DOHH2 (cell line): ENCODE measurements around the gene ORMDL3.

ENCODE experiments used
- H3F3A ChIP-seq: fragments of 200-600 bp; sonication (generic), shearing (Covaris generic); 2 replicates; pipeline ENCODE4 v1.6.0; 2016; ENCODE audit warnings: antibody characterized with exemption, mild to moderate bottlenecking; ENCODE audit not compliant: control insufficient read depth, insufficient read depth
- H3K27ac ChIP-seq: fragments of 200-600 bp; sonication (generic); 2 replicates; pipeline ENCODE4 v1.5.1; 2014; ENCODE audit warnings: low read depth, mild to moderate bottlenecking, low read length, moderate library complexity
- H3K27me3 ChIP-seq: fragments of 200-600 bp; sonication (generic); 2 replicates; pipeline ENCODE4 v1.6.1; 2014; ENCODE audit warnings: mild to moderate bottlenecking, low read length, mixed read lengths; ENCODE audit not compliant: control insufficient read depth
- H3K36me3 ChIP-seq: fragments of 200-600 bp; sonication (generic); 2 replicates; pipeline ENCODE4 v1.6.1; 2014; ENCODE audit warnings: mild to moderate bottlenecking, low read length, moderate library complexity, mixed read lengths; ENCODE audit not compliant: control insufficient read depth
- H3K4me1 ChIP-seq: fragments of 200-600 bp; sonication (generic); 2 replicates; pipeline ENCODE4 v1.6.1; 2014; ENCODE audit warnings: mild to moderate bottlenecking, low read length, mixed read lengths; ENCODE audit not compliant: control insufficient read depth
- H3K4me2 ChIP-seq: fragments of 200-600 bp; sonication (generic); 2 replicates; pipeline ENCODE4 v1.6.0; 2014; ENCODE audit warnings: mild to moderate bottlenecking, low read length, moderate library complexity
- H3K4me3 ChIP-seq: fragments of 200-600 bp; sonication (generic); 2 replicates; pipeline ENCODE4 v1.5.1; 2014; ENCODE audit warnings: mild to moderate bottlenecking, low read length, mixed read lengths
- H3K79me2 ChIP-seq: fragments of 200-600 bp; sonication (generic); 2 replicates; pipeline ENCODE4 v1.6.1; 2014; ENCODE audit warnings: mild to moderate bottlenecking, low read length, mixed read lengths; ENCODE audit not compliant: control insufficient read depth
- H3K9me2 ChIP-seq: fragments of 200-600 bp; sonication (generic); replicated peaks from 2 replicates; pipeline ENCODE4 v1.6.1; 2014; ENCODE audit warnings: mild to moderate bottlenecking, low read length, mixed read lengths; ENCODE audit not compliant: control insufficient read depth
- H3K9me3 ChIP-seq: fragments of 200-600 bp; sonication (generic); 2 replicates; pipeline ENCODE4 v1.6.1; 2014; ENCODE audit warnings: antibody characterized with exemption, low read length, mixed read lengths; ENCODE audit not compliant: control insufficient read depth, insufficient read depth
- H4K20me1 ChIP-seq: fragments of 200-600 bp; sonication (generic); 2 replicates; pipeline ENCODE4 v1.6.0; 2014; ENCODE audit warnings: low read depth, mild to moderate bottlenecking, antibody characterized with exemption, low read length, moderate library complexity; ENCODE audit not compliant: control insufficient read depth, insufficient read depth
- EZH2phosphoT487 ChIP-seq: fragments of 200-600 bp; sonication (generic); IDR thresholded peaks from 2 replicates; pipeline ENCODE4 v1.6.1; 2017; ENCODE audit warnings: borderline replicate concordance, mild to moderate bottlenecking, antibody characterized with exemption, low read length, moderate library complexity, mixed read lengths
- TF ChIP-seq, protein P1 (sequence below): fragments of 200-600 bp; sonication (generic); IDR thresholded peaks from one replicate; pipeline ENCODE4 v1.5.1; 2014; ENCODE audit warnings: antibody characterized with exemption, mild to moderate bottlenecking, low read depth, low read length; ENCODE audit not compliant: poor library complexity, severe bottlenecking

Gene ORMDL3

DNA sequence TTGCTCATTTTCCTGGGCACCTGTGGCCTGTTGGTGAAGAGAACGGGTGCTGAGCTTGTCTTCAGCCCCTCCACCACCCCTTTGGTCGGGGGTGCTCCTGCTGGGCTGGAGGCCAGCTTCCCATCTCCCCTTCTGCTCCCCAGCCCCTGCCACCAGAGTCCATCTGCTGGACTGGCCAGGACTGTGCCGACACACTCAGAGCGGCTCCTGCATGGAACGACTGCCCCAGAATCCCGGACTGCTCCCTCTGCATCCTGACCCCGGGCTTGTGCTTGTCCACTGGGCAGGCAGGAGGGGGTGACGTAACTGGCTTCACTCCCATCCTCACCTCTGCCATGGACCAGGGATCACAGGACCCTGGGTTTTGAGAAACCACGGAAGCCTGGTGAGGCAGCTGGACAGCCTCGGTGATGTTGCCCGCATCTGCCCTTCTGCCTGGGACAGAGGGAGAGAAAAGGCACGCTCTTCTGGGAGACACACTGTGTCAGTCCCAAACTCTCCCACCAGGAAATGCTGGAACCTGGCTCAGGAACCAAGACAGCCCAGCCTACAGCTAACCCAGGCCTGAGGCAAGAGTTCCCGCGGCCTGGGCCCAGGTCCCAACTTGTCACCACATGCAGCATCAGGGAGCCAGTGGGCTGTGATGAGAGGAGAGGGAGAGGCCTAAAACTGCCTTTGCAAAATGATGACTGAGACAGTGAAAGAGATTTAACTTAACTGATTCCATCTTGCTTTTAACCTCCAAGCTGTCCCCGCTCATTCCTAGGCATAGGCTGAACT is 19.3 kb upstream of the ORMDL3 start:
- Histone ChIP-seq H3K79me2 (no peaks in the 10 kb centered on the region), H3K4me1 (peaks cover 15% of the 10 kb centered on the region), H4K20me1 (no peaks in the 10 kb centered on the region), H3K27me3 (peaks cover 1% of the 10 kb centered on the region), H3K4me3 (no peak overlapping the region), H3K36me3 (no peaks in the 10 kb centered on the region), H3K9me3 (no peaks in the 10 kb centered on the region), H3F3A (no peaks in the 10 kb centered on the region), H3K9me2 (no peaks in the 10 kb centered on the region), H3K4me2 (no peak overlapping the region), H3K27ac (no peak overlapping the region)
- TF ChIP-seq, protein P1, sequence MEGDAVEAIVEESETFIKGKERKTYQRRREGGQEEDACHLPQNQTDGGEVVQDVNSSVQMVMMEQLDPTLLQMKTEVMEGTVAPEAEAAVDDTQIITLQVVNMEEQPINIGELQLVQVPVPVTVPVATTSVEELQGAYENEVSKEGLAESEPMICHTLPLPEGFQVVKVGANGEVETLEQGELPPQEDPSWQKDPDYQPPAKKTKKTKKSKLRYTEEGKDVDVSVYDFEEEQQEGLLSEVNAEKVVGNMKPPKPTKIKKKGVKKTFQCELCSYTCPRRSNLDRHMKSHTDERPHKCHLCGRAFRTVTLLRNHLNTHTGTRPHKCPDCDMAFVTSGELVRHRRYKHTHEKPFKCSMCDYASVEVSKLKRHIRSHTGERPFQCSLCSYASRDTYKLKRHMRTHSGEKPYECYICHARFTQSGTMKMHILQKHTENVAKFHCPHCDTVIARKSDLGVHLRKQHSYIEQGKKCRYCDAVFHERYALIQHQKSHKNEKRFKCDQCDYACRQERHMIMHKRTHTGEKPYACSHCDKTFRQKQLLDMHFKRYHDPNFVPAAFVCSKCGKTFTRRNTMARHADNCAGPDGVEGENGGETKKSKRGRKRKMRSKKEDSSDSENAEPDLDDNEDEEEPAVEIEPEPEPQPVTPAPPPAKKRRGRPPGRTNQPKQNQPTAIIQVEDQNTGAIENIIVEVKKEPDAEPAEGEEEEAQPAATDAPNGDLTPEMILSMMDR = no peak
- TF ChIP-seq EZH2phosphoT487 = no peak

DNA sequence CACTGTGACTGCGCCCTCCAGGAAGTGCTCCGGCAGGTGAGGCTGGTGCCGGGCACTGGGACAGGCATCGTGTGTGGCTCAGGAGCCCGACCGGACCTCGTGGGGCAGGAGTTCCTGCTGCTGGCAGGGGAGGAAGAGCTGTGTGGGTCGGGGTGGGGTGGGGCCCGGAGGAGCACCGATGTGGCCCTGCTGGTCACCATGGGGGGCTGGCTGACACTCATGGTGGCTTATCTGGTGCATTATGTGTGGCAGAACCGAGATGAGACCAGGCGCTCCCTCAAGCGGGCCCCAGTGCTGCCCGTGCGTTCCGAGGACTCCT is 17.0 kb upstream of the ORMDL3 start:
- Histone ChIP-seq H3K9me3 (no peaks in the 10 kb centered on the region), H3K36me3 (no peaks in the 10 kb centered on the region), H3K4me3 (no peak overlapping the region), H3K27ac (no peak overlapping the region), H3K4me2 (no peak overlapping the region), H3K9me2 (no peaks in the 10 kb centered on the region), H3K79me2 (no peaks in the 10 kb centered on the region), H3K27me3 (no peaks in the 10 kb centered on the region), H3F3A (no peaks in the 10 kb centered on the region), H3K4me1 (peaks cover 23% of the 10 kb centered on the region), H4K20me1 (no peaks in the 10 kb centered on the region)
- TF ChIP-seq, protein P1 = no peak
- TF ChIP-seq EZH2phosphoT487 = no peak

DNA sequence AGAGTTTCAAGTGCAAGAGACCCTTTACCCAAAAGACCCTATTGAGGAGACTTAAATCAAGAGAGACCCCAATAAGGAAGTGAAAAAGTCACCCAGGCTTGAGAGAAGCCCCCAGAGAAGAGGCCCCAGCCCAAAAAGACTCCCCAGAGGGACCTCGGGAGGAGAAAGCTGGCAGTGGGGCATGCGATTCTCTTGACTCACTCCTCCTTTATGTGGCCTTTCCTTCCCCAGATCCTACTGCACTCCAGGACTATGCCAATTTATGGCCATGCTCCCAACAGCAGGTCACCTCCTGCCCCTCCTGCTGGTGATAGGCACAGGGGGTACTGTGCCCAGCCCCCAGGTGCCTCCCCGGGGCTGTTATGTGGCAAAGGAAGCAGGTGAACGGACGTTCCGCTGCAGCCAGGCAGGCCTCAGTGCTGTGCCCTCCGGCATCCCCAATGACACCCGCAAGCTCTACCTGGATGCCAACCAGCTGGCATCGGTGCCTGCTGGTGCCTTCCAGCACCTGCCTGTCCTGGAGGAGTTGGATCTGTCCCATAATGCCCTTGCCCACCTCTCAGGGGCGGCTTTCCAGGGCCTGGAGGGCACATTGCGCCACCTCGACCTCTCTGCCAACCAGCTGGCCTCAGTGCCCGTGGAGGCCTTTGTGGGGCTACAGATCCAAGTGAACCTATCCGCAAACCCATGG is 16.4 kb upstream of the ORMDL3 start:
- no peak overlapping the region for H3K27ac ChIP-seq
- no peak overlapping the region for H3K4me2 ChIP-seq
- H3K36me3 ChIP-seq = no peaks in the 10 kb centered on the region

More for the DNA sequence above, 16.4 kb upstream of the ORMDL3 start:
- Histone ChIP-seq H3K4me3 (no peak overlapping the region), H3K9me3 (no peaks in the 10 kb centered on the region), H3K9me2 (no peaks in the 10 kb centered on the region), H3K79me2 (no peaks in the 10 kb centered on the region), H3F3A (no peaks in the 10 kb centered on the region), H4K20me1 (no peaks in the 10 kb centered on the region), H3K27me3 (no peaks in the 10 kb centered on the region), H3K4me1 (peaks cover 25% of the 10 kb centered on the region)
- TF ChIP-seq, protein P1 = no peak
- TF ChIP-seq EZH2phosphoT487 = no peak
